ENCODE results near the gene CDCA7L.
"Not testable (repeated sequence)": the region's sequence is repeated elsewhere in the genome, so short reads cannot be mapped to it uniquely, and the experiment has no call there.

The CDCA7L gene

DNA sequence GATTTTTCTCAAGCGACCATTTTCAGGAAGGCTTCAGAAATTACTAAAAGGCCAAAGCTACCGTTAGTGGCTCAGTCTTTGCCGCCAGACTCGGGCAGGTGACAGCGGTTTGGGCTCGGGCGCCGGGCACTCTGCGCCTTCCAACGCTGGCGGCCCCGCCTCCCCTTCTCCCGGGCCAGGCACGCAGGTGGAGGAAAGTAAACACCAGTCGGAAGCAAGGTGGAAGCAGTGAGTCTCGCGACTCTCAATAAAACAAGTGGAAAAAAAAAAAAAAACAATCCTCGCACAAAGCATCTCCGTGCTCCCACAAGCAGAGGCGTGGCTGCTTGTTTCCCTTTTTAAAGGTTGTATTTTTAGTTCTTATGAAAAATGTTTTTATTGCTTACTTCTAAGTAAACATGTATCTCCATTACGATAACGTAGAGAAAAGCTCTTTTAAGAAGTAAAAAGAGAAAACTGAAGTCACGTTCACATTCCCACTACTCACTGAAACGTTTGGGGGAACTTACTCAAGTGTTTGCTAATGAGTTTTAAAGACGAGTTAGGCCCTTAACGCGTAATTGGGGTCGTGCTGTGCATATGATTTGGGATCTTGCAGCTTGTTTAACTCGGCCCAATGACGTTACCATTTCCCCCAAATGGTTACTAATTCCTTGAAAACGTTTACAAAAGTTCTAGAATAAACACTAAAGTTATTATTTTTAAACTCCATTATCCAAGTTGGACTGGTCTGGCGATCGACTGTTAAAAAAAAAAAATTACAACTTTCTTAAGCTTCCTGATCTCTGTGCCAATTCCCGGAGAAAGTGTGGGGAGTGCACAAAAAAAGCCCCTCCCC, 864 bp downstream of the CDCA7L start:
- DNase-seq, result peak; percentile 61

DNA sequence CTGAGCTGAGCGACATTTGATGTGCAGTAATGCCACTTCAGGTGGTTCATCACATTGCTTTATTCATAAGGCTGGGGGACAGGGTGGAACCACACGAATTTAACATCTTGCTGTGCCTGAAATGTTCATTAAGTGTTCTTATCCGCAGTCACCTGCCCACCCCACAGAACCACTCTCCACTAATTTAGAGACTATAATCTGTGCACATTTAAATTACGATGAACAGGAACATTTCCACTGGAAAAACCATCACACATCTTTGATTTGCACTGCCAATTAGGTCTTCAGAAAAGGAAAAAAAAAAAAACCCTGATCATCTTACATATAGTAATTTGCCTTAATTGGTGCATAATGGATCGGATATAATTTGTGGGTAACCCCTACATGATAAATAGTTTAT, 2.3 kb downstream of the CDCA7L start:
- no peak for DNase-seq

DNA sequence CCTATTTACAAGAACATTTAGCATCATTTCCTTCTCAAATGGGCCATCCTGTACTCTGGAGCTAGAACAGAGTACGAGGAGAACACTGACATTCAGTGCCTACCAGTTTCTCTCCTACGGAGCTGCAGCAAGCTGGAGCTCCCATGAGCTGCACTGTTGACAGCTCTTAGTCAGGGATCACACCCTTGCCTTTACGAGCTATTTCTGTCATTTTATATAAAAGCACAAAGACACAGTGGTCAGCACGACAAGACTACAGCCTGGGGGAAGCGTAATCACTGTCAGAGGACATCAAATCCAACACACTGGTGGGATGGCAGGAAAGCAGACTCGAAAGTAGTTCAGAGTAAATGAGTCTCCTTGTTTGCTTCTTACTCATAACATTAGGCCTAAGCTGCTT, 2.7 kb downstream of the CDCA7L start:
- no peak for DNase-seq

DNA sequence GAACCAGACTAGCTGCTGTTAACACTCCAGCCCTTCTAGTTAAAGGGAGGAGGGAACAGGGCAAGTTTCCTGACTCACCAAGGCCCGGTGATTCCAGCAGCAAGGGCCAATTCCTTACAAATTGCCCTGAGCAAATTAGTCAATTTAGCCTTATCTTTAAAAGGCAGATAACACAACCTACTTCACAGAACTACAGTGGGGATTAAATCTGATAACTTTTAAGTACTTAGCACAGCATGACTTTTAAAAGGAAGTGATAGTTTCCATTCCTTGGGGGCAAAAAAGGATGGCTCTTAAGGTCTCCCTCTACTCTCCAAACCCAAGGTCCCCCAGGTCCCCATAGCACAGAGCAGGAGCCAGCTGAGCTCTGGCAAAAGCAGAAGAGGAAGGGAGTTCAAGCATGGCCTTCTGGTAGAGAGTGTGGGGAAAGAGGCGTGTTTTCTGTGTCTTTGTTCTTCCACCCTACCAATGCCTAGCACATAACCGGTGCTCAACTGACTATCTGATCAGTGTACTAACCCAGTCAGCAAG, 4.0 kb downstream of the CDCA7L start:
- no peak for DNase-seq

DNA sequence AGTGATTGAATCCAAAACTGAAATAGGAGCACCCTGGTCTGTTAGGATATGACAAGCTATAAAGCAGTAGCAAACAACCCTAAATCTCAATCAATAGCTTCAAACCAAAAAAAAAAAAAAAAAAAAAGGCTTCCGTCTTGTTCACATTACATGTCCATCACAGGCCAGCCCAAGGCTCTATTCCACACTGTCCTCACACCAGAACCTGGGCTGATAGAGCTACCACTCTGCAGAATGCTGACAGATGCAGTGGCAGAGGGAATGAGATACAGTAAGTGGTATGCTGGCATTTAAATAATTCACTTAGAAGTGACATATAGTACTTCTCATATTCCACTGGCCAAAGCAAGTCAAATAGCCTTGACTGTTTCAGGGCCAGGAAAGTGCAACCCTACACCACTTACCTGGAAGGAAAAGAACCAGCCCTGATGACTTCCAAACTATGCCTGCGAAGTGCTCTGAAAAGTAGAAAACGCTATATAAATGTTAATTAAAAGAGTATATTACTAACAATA, 5.8 kb downstream of the CDCA7L start:
- no peak for DNase-seq

DNA sequence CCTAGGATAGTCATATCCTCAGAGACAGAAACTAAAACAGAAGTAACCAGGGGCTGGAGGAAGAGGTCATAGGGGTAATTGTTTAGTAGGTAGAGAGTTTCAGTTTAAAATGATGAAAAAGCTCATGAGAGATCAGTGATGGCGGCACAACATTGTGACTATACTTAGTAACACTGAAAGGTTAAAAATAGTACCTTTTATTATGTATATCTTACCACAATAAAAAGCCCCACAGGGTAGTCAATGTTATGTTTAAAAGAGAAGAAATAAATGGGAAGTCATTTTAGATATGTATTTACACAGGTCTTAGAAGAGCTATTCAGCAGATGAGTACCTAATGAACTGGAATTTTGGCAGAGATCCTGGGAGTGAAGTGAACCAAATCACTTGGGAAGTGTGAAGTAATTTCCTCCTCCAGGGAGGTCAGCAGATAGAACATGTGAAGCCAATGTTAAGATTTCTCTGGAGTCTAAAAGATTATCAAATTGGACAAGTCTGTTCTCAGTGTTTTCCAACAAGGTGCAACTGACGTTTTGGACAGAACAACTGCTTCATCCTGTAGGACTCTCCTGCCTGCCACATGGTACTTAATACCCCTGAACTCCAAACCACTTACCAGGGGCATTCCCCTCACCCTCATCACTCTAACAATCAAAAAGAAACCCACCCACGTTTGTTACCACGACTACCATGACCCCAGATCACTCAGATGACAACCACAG, 6.4 kb downstream of the CDCA7L start:
- DNase-seq, result no peak

DNA sequence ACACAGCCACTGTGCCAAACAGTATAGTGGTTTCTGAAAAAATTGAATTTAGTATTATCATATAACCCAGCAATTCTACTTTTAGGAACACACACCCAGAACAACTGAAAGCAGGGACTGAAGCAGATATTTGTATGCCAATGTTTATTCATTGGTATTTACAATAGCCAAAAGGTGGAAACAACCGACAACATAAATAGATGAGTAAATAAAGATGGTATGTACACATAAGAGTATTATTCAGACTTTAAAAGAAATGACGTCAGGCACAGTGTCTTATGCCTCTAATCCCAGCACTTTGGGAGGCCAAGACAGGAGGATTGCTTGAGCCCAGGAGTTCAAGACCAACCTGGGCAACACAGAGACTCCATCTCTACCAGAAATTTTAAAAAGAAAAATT, 7.2 kb downstream of the CDCA7L start:
- no peak for DNase-seq

DNA sequence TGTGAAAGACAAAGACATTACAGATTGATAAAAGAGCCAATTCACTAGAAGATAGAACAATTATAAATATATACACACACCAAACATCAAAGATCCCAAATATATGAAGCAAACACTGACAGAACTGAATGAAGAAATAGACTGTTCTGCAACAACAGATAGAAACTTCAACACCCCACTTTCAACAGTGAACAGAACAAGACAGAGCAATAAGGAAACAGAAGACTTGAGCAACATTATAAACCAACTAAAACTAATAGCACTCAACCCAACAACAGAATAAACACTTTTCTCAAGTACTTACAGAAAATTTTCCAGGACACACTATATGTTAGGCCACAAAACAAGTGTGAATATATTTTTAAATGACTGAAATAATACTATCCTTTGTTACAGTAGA, 10.9 kb downstream of the CDCA7L start:
- no peak for DNase-seq

DNA sequence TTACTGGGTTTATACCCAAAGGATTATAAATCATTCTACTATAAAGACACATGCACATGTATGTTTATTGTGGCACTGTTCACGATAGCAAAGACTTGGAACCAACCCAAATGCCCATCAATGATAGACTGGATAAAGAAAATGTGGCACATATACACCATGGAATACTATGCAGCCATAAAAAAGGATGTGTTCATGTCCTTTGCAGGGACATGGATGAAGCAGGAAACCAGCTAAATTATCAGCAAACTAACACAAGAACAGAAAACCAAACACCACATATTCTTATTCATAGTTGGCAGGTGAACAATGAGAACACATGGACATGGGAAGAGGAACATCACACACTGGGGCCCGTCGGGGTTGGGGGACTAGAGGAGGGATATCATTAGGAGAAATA, 12.4 kb downstream of the CDCA7L start:
- DNase-seq, result not testable (repeated sequence)

DNA sequence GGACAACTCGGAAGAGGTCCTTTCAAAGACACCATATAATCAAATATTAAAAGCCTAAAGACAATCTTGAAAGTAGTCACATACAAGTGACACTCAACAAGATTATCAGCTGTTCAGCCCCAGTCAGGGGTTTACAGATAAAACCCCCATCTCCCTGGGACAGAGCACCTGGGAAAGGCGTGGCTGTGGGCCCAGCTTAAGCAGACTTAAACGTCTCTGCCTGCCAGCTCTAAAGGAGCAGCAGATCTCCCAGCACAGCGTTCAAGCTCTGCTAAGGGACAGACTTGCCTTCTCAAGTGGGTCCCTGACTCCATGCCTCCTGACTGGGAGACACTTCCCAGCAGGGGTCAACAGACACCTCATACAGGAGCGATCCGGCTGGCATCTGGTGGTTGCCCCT, 18.0 kb downstream of the CDCA7L start:
- DNase-seq, result no peak

DNA sequence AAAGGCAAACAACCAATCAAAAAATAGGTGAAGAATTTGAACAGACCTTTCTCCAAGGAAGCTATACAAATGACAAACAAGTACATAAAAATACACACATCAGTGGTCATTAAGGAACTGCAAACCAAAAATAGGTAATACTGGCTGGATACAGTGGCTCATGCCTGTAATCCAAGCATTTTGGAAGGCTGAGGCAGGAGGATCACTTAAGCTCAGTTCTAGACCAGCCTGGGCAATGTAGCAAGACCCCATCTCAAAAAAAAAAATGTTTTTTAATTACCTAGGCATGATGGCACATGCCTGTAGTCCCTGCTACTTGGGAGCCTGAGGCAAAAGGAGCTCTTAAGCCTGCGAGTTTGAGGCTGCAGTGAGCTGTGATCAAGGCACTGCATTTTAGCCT, 19.3 kb downstream of the CDCA7L start:
- DNase-seq, result no peak

DNA sequence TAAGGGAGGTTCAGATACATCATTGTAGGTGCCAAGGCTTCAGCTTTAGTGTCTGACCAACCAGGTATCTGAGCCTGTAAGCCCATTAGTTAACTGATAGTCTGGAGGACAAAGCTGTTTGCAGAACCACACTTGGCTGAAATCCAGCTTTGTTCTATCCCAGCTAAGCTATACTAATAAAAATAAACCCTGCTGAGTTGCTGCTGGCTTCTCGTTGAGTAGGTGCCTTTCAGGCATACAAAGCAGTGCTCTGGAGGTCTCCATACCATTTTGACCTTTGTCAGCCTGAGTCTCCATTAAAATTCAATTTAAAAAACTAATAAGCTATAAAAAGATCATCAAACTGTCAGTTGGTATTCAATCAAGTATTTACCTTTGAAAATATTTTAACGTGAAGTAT, 22.0 kb downstream of the CDCA7L start:
- DNase-seq, result no peak

DNA sequence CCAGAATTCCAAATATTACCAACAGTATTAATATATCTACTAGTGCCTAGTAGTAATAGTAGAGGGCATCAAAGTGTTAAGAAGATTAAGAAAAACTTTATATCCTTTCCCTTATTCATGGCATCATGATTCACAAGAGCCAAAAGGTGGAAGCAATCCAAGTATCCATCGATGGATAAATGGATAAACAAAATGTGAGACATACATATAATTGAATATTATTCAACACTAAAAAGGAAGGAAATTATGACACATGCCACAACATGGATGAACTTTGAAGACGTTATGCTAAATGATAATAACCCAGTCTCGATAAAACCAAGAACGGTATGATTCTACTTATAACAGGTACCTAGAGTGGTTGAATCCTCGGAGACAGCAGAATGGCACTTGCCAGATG, 23.1 kb downstream of the CDCA7L start:
- DNase-seq, result no peak

DNA sequence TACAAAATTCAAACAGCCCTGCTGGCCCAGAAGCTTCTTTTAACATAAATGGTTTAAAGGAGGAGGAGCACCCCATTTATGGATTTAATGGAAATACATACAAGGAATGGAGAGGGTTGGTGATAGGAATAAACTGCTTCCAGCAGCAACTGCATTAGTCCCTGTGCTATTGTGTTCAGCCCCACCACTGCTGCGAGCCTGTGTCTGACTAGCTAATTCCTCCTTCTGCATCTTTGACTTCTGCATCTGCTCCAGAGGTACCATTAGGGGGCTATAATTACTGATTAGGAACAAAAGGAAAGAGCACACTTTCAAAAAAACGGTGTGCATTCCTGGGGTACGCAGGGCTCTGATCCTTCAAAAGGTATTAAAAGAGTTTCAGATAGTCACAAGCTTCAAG, 24.8 kb downstream of the CDCA7L start:
- no peak for DNase-seq

DNA sequence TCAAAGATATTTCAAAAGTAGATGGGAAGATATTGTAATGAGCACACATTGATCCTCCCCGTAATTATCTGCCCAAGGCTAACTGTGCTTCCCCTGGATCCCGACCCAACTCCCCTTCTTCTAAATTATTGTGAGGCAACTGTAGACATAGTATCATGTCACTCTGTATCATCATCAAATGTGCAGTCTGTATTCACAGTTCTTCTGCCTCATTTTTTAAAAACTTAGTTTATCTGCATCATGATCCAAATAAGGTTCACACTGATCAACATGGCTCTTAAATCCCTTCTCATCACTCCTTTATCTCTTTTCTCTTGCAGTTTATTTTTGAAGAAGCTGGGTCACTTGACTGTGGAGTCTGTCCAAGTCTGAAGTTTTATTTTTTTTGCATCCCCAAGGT, 27.5 kb downstream of the CDCA7L start:
- no peak for DNase-seq

DNA sequence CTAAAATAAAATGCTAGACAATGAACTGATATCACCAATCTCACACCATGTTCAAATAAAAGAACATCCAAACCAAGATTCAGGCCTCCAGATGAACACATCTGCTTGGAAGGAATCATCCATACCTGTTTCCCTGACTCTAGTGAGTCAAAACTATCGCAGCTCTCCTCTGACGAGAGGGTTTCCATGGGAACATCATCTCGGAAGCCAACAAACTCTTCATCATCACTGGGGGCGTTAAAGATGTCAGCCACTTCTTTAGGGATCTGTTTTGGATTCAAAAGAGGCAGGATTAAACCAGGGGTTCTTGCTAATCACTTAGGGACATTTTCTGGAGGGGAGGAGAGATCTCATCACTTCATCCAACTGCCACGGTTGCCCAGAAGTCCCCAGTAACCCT, 29.1 kb downstream of the CDCA7L start:
- no peak for DNase-seq

DNA sequence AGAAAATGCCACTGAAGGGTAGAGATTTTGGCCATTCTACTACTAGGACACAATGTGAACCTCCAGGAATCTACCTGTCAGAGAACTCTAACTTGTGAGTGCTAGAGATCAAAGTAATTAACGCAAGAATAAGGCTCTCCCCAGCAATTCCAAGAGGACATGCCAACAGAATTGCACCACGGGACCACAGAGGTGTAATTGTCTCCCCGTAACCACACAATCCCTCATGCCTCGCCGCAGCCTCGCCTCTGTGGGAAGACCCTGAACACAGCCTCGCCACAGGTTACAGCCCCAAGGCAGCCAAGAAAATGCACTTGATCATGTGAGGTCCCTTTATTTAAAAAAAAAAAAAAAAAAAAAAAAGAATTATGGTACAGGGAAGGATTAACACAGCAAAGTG, 29.5 kb downstream of the CDCA7L start:
- no peak for DNase-seq

DNA sequence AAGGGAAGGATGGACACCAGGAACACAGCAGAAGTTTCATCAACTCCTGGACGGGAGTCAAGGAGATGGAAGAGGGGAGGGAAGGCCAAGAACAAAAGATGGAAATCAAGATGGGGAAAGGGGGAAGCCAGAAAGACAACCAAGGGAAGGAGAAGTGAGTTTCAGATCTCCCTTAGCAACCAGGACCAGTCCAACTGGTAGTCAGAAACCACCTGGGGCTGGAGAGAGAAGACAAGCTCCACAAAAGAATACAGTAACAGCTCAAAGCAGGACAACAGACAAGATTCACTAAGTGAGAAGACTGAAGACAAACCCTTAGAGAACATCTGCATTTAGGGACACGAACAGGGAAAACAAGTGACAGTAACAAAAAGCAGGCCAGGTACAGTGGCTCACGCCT, 30.6 kb downstream of the CDCA7L start:
- DNase-seq, result no peak

DNA sequence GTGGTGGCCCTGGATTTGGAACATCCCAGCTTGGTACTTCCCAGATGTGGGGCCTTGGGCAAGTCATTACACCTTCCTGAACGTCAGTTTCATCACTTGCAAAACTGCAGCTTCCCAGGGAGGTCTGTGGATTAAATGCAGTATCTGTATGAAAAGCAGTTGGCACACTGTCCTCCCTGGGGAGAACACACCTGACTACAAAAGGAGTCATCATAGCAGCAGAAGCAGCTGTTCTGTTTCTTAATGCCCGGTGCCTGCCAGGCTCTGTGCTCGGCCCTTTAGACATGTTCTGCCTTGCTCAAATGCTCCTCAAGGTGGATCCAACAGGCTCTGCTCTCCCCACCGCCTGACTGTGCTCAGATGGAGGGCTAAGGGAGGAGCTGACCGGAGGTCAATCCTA, 31.0 kb downstream of the CDCA7L start:
- DNase-seq, result no peak

DNA sequence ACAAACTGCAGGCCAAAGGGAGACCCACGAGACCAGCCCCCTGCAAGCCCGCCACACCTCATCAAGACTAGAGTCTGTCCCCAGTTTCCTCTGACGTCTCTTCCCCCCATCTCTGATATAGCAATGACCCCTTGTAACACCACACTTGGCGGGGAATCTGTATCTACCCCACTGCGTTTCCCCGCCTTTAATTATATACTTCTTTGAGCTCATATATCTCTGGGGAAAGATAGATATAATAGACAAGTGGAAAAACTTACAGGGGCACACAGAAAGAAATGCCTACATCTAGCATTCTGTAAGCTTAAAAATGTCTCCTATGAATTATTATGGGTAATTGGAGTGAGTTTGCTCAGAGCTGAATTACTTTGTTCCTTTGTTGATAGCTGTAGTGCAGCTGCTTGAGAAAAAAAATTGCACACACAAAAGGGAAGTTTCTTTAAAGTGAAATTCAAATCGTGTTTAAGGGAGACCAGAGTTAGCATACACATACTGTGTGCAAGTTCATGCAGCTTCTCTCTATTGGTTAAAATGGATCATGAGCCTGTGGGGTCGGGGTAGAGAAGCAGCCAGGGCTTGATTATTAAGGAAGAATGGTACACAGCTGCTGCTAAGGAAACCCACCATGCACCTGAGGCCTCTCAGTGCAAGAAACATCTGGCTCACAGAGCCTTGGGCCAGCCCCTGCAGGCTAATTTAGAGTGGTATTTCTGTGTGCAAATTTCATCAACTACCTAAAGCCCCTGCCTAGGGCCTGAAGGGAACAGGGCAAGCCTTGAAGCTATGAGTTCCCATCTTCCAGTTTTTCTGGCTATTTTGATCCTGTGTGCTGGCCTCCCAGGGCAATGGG, 32.5 kb downstream of the CDCA7L start:
- DNase-seq, result no peak

DNA sequence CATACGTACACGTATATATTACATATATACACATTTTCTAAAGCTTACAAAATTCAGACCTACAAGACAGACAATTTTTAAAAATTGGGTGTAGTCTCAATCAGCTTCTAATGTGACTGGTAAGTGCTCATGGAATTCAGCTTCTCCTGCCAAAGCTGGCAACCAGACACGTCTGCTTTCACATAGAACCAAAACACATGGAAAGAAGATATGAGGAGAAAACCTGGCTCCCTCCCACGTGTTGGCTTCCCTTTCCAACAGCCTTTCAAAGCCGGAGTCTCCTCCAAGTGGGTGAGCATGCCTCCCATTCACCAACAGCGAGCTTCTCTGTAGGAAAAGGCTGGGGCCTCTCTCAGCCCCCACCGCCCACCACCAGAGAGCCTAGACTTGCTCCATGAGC, 33.4 kb downstream of the CDCA7L start:
- no peak for DNase-seq

DNA sequence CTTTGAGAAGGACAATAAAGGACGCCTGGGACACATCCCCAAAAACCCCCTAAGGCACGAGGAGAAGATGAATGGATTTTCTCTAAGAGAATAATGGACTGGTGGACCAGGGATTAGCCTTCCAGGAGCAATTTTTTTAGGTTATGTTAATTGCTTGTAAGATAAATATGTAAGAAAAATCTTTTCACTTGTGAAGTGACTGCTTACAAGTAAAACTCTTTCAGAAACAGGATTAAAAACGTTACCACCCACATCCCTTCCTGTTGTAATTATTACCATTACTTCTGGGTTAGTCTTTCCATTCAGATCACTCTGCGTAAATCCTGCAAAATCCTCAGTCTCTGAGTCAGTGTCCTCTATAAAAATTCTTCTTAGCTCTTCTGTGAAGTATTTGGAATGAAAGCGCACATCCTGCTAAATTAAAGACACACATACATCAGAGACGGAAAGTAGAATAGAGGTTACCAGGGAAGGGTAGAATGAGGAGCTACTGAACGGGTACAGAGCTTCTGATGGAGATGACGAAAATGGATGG, 34.3 kb downstream of the CDCA7L start:
- no peak for DNase-seq
